Panc1 (cell line): ENCODE measurements around the gene ARMC10. TPM values are rescaled to one million over a fixed set of nuclear protein-coding genes. Genes with fewer than 3 reads are reported as not detected.
"Not testable (repeated sequence)": the region's sequence is repeated elsewhere in the genome, so short reads cannot be mapped to it uniquely, and the experiment has no call there.

Experiments used
- ATAC-seq: fragments of 200-7000 bp; cut with Tn5 transposase; 2 replicates; pipeline ENCODE4 v1.9.1; 2020; ENCODE audit warnings: mild to moderate bottlenecking, moderate library complexity
- BruUV-seq: library from RNA; stranded (reverse); fragments of 400-500 nt; replicated peaks from 2 replicates; lab custom pipeline; 2021; lab: Mats Ljungman, UMichigan
- CTCF ChIA-PET: fragments of 300-600 bp; sonication (Branson Sonifier 250); formaldehyde crosslinking; loops from one replicate; lab custom pipeline; 2022; ENCODE audit warnings: antibody characterized with exemption; lab: Charles Lee
- POLR2A ChIA-PET: fragments of 300-600 bp; sonication (Branson Sonifier 250); formaldehyde crosslinking; loops from one replicate; lab custom pipeline; 2022; ENCODE audit warnings: antibody characterized with exemption; lab: Charles Lee
- DNase-seq: peaks from one replicate; pipeline ENCODE4 v3.0.0-alpha.2; 2010; ENCODE audit warnings: low read depth, low spot score
- H3K27ac ChIP-seq: 2 replicates; pipeline ENCODE4 v1.5.1; 2011; ENCODE audit warnings: mild to moderate bottlenecking, low read length, inconsistent platforms
- H3K27me3 ChIP-seq: fragments of 200-500 bp; sonication (Bioruptor generic); 2 replicates; pipeline ENCODE4 v1.6.0; 2014; ENCODE audit warnings: low read length, inconsistent platforms; ENCODE audit not compliant: control insufficient read depth, insufficient read depth
- H3K36me3 ChIP-seq: fragments of 200-500 bp; sonication (Bioruptor generic); 2 replicates; pipeline ENCODE4 v1.5.1; 2014; ENCODE audit warnings: inconsistent platforms, mild to moderate bottlenecking, low read length, moderate library complexity; ENCODE audit not compliant: control insufficient read depth, insufficient read depth
- H3K4me1 ChIP-seq: 2 replicates; pipeline ENCODE4 v1.5.1; 2011; ENCODE audit warnings: inconsistent platforms, mild to moderate bottlenecking, low read length, moderate library complexity; ENCODE audit not compliant: control insufficient read depth, insufficient read depth
- H3K4me3 ChIP-seq, 2 experiments: 2 replicates each; pipeline ENCODE4 v1.5.1; 2011 to 2012; ENCODE audit warnings: low read depth in 2 of 2, low read length in 2 of 2, mild to moderate bottlenecking in 2 of 2, inconsistent platforms in 1 of 2, moderate library complexity in 1 of 2
- H3K9me3 ChIP-seq: fragments of 200-500 bp; sonication (Bioruptor generic); 2 replicates; pipeline ENCODE4 v1.5.1; 2014; ENCODE audit warnings: low read depth, mild to moderate bottlenecking, inconsistent platforms, low read length, moderate library complexity; ENCODE audit not compliant: control insufficient read depth, insufficient read depth
- POLR2AphosphoS5 ChIP-seq: IDR thresholded peaks from 2 replicates; pipeline ENCODE4 v1.6.1; 2012; ENCODE audit warnings: mild to moderate bottlenecking, low read depth, low read length, moderate library complexity
- SIN3A ChIP-seq: IDR thresholded peaks from 2 replicates; pipeline ENCODE4 v1.6.1; 2012; ENCODE audit warnings: low read depth, mild to moderate bottlenecking, low read length, moderate library complexity, borderline replicate concordance; ENCODE audit not compliant: insufficient read depth
- TCF7L2 ChIP-seq: IDR thresholded peaks from 2 replicates; pipeline ENCODE4 v1.6.1; 2011; ENCODE audit warnings: mild to moderate bottlenecking, low read depth, low read length, inconsistent platforms
- in situ Hi-C: cut with HindIII; loops from 2 replicates; pipeline ENCODE4 v1.10.0; 2016; ENCODE audit warnings: low sequenced_read_pairs, low pct_unique_long_range_greater_than_20kb
- intact Hi-C: fragments of 100-400 bp; cut with micrococcal nuclease; formaldehyde crosslinking; loops from one replicate; pipeline ENCODE4 v1.10.0; 2022; ENCODE audit not compliant: unreplicated experiment
- total RNA-seq: library from RNA; stranded (reverse); gene quantifications from one replicate; pipeline ENCODE4 v1.2.1, GENCODE V29; 2021; ENCODE audit not compliant: unreplicated experiment
- TF ChIP-seq, protein P1 (sequence below), 2 experiments: IDR thresholded peaks; 2 replicates each; pipeline ENCODE4 v1.6.1; 2011 to 2012; ENCODE audit warnings: low read depth in 2 of 2, control low read depth in 1 of 2, low read length in 1 of 2, mild to moderate bottlenecking in 1 of 2, moderate library complexity in 1 of 2; ENCODE audit not compliant: insufficient read depth in 1 of 2
- TF ChIP-seq, protein P2 (sequence below): fragments of 450-650 bp; IDR thresholded peaks from 2 replicates; pipeline ENCODE4 v1.5.1; 2017; ENCODE audit warnings: mild to moderate bottlenecking

ARMC10 gene
- total RNA-seq, 1 experiment from 2014 or later: 73.2 TPM

DNA sequence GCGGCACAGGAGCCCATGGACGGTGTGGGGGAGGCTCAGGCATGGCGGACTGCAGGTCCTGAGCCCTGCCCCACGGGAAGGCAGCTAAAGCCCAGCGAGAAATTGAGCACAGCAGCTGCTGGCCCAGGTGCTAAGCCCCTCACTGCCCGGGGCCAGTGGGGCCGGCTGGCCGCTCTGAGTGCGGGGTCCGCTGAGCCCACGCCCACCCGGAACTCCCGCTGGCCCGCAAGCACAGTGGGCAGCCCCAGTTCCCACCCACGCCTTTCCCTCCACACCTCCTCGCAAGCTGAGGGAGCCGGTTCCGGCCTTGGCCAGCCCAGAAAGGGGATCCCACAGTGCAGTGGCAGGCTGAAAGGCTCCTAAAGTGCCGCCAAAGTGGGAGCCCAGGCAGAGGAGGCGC is 40.6 kb upstream of the ARMC10 start:
- DNase-seq, ATAC-seq, H3K27me3 ChIP-seq, H3K9me3 ChIP-seq, intact Hi-C loops, H3K4me3 ChIP-seq, CTCF ChIA-PET, H3K36me3 ChIP-seq, H3K4me1 ChIP-seq, POLR2A ChIA-PET, H3K27ac ChIP-seq, BruUV-seq, in situ Hi-C loops: not testable (repeated sequence)

DNA sequence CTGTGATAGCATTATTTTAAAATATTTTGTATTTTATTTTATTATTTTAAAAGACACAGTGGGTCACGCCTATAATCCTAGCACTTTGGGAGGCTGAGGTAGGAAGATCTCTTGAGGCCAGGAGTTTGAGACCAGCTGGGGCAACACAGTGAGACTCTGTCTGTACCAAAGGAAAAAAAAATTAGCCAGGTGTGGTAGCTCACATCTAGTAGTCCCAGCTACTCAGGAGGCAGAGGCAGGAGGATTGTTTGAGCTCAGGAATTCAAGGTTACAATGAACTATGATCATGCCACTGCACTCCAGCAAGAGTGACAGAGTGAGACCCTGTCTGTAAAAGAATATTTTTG is 37.5 kb upstream of the ARMC10 start:
- Histone ChIP-seq H3K9me3 (no peaks in the 10 kb centered on the region), H3K27me3 (no peaks in the 10 kb centered on the region), H3K4me3 (no peak overlapping the region), H3K27ac (no peak overlapping the region), H3K36me3 (no peaks in the 10 kb centered on the region), H3K4me1 (no peaks in the 10 kb centered on the region)
- TF ChIP-seq, protein P1, sequence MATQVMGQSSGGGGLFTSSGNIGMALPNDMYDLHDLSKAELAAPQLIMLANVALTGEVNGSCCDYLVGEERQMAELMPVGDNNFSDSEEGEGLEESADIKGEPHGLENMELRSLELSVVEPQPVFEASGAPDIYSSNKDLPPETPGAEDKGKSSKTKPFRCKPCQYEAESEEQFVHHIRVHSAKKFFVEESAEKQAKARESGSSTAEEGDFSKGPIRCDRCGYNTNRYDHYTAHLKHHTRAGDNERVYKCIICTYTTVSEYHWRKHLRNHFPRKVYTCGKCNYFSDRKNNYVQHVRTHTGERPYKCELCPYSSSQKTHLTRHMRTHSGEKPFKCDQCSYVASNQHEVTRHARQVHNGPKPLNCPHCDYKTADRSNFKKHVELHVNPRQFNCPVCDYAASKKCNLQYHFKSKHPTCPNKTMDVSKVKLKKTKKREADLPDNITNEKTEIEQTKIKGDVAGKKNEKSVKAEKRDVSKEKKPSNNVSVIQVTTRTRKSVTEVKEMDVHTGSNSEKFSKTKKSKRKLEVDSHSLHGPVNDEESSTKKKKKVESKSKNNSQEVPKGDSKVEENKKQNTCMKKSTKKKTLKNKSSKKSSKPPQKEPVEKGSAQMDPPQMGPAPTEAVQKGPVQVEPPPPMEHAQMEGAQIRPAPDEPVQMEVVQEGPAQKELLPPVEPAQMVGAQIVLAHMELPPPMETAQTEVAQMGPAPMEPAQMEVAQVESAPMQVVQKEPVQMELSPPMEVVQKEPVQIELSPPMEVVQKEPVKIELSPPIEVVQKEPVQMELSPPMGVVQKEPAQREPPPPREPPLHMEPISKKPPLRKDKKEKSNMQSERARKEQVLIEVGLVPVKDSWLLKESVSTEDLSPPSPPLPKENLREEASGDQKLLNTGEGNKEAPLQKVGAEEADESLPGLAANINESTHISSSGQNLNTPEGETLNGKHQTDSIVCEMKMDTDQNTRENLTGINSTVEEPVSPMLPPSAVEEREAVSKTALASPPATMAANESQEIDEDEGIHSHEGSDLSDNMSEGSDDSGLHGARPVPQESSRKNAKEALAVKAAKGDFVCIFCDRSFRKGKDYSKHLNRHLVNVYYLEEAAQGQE (IDR thresholded peaks at IDR 0.05; ENCODE audit: insufficient read depth in 1 of 2, low read depth in 2 of 2, low read length in 1 of 2): no peak
- TF ChIP-seq, protein P2, sequence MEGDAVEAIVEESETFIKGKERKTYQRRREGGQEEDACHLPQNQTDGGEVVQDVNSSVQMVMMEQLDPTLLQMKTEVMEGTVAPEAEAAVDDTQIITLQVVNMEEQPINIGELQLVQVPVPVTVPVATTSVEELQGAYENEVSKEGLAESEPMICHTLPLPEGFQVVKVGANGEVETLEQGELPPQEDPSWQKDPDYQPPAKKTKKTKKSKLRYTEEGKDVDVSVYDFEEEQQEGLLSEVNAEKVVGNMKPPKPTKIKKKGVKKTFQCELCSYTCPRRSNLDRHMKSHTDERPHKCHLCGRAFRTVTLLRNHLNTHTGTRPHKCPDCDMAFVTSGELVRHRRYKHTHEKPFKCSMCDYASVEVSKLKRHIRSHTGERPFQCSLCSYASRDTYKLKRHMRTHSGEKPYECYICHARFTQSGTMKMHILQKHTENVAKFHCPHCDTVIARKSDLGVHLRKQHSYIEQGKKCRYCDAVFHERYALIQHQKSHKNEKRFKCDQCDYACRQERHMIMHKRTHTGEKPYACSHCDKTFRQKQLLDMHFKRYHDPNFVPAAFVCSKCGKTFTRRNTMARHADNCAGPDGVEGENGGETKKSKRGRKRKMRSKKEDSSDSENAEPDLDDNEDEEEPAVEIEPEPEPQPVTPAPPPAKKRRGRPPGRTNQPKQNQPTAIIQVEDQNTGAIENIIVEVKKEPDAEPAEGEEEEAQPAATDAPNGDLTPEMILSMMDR: no peak
- TF ChIP-seq POLR2AphosphoS5 (no peak), SIN3A (no peak), TCF7L2 (no peak)
- intact Hi-C loops (no loop called here), in situ Hi-C loops (no loop called here)
- CTCF ChIA-PET: interaction anchor here (0.6 kb wide), 1 partner anchor 25 kb away, joined by 3 read pairs; no protein-coding TSS in a partner anchor
- DNase-seq (no peak), ATAC-seq (no peak)
- POLR2A ChIA-PET: no interaction called here
- BruUV-seq: no TSS peak

DNA sequence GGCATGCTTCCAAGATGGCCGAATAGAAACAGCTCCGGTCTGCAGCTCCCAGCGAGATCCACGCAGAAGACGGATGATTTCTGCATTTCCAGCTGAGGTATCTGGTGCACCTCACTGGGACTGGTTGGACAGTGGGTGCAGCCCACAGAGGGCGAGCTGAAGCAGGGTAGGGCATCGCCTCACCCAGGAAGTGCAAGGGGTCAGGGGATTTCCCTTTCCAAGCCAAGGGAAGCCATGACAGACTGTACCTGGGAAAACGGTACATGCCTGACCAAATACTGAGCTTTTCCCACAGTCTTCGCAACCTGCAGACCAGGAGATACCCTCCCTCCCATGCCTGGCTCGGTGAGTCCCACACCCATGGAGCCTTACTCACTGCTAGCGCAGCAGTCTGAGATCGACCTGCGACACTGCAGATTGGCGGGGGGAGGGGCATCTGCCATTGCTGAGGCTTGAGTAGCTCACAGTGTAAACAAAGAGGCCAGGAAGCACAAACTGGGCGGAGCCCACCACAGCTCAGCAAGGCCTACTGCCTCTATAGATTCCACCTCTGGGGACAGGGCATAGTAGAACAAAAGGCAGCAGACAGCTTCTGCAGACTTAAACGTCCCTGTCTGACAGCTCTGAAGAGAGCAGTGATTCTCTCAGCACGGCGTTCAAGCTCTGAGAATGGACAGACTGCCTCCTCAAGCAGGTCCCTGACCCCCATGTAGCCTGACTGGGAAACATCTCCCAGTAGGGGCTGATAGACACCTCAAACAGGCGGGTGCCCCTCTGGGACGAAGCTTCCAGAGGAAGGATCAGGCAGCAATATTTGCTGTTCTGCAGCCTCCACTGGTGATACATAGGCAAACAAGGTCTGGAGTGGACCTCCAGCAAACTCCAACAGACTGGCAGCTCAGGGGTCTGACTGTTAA is 36.9 kb upstream of the ARMC10 start:
- CTCF ChIA-PET, H3K4me3 ChIP-seq, ATAC-seq, H3K27me3 ChIP-seq, BruUV-seq, H3K36me3 ChIP-seq, DNase-seq, H3K27ac ChIP-seq, H3K9me3 ChIP-seq, in situ Hi-C loops, H3K4me1 ChIP-seq, intact Hi-C loops: not testable (repeated sequence)
- POLR2A ChIA-PET: interaction anchor here (0.7 kb wide), 1 partner anchor 280 kb away, joined by 6 read pairs; no protein-coding TSS in a partner anchor

DNA sequence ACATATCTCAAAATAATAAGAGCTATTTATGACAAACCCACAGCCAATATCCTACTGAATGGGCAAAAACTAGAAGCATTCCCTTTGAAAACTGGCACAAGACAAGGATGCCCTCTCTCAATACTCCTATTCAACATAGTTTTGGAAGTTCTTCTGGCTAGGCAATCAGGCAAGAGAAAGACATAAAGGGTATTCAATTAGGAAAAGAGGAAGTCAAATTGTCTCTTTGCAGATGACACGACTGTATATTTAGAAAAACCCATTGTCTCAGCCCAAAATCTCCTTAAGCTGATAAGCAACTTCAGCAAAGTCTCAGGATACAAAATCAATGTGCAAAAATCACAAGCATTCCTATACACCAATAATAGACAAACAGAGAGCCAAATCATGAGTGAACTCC is 33.1 kb upstream of the ARMC10 start:
- ATAC-seq, H3K4me1 ChIP-seq, H3K27me3 ChIP-seq, H3K4me3 ChIP-seq, H3K36me3 ChIP-seq, intact Hi-C loops, in situ Hi-C loops, POLR2A ChIA-PET, BruUV-seq, DNase-seq, CTCF ChIA-PET, H3K27ac ChIP-seq: not testable (repeated sequence)
- peaks cover 12% of the 10 kb centered on the region; the same call in 1 of the 2 replicates for H3K9me3 ChIP-seq
